Motor neuron (in vitro differentiated cells): ENCODE measurements around the gene ZMIZ1. TPM values are rescaled to one million over a fixed set of nuclear protein-coding genes. Genes with fewer than 3 reads are reported as not detected.

Source experiments
- ATAC-seq, 8 experiments: fragments of 200-7000 bp; cut with Tn5 transposase; replicated peaks in 6 of 8; 2 replicates each; pipeline ENCODE4 v1.8.0; 2021; ENCODE audit warnings: mild to moderate bottlenecking in 8 of 8, moderate library complexity in 8 of 8
- H3K27ac ChIP-seq, 2 donors: fragments of 250-450 bp; sonication (Bioruptor Pico); 2 replicates each; pipeline ENCODE4 v1.9.0; 2021; ENCODE audit warnings: antibody characterized with exemption in 2 of 2, mild to moderate bottlenecking in 2 of 2, moderate library complexity in 1 of 2
- H3K4me1 ChIP-seq, 2 donors: fragments of 250-450 bp; sonication (Bioruptor Pico); replicated peaks in 1 of 2; 2 replicates each; pipeline ENCODE4 v1.6.1; 2021; ENCODE audit warnings: antibody characterized with exemption in 2 of 2, mild to moderate bottlenecking in 2 of 2, moderate library complexity in 1 of 2
- H3K4me3 ChIP-seq, 5 donors: fragments of 250-450 bp; sonication (Bioruptor Pico); 2 replicates each; pipeline ENCODE4 v1.9.0; 2021; ENCODE audit warnings: antibody characterized with exemption in 5 of 5, mild to moderate bottlenecking in 5 of 5, moderate library complexity in 4 of 5
- WGBS, 10 experiments: fragments of 450-650 bp; shearing (Covaris generic); methylation state at CpG; one replicate each; pipeline ENCODE4 v1.0.0; 2022; 5-methylcytosine and 5-hydroxymethylcytosine counted together
- in situ Hi-C, 9 experiments: fragments of 400-800 bp; cut with MboI; loops; one replicate each; pipeline ENCODE4 v1.15.0; 2021; ENCODE audit warnings: low sequenced_read_pairs in 9 of 9, low pct_unique_long_range_greater_than_20kb in 2 of 9; ENCODE audit not compliant: unreplicated experiment in 9 of 9
- total RNA-seq, 8 experiments: library from RNA; unstranded; fragments of 300-600 nt; gene quantifications; 2 replicates each; pipeline versions ENCODE4 v1.2.3 to v1.2.4, GENCODE V29; 2022

ZMIZ1 gene
- total RNA-seq, 8 experiments from 2014 or later: 15.8 to 79.9 (median 50.0) TPM

DNA sequence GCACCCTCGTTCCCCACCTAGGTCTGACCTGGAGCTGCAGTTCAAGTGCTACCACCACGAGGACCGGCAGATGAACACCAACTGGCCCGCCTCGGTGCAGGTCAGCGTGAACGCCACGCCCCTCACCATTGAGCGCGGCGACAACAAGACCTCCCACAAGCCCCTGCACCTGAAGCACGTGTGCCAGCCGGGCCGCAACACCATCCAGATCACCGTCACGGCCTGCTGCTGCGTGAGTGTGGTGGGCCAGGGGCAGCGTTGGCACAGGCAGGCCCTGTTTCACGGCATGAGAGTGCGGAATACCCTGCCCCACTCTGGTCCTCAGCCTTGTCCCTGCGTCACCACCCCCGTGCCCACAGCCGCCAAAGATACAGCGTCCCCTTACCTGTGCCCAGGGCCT is 231.9 kb downstream of the ZMIZ1 start:
- Histone ChIP-seq H3K4me3 (no peak overlapping the region), H3K27ac (no peak overlapping the region), H3K4me1 (peaks cover 0 to 4% of the 10 kb centered on the region in 2 donors)
- no peak for ATAC-seq
- in situ Hi-C loops: no loop called here
- 94 to 100% methylated on average over 5 to 10 of the region's 24 CpGs; no CpG with 5 or more reads in 8 of the 10 experiments for WGBS, 10 experiments

DNA sequence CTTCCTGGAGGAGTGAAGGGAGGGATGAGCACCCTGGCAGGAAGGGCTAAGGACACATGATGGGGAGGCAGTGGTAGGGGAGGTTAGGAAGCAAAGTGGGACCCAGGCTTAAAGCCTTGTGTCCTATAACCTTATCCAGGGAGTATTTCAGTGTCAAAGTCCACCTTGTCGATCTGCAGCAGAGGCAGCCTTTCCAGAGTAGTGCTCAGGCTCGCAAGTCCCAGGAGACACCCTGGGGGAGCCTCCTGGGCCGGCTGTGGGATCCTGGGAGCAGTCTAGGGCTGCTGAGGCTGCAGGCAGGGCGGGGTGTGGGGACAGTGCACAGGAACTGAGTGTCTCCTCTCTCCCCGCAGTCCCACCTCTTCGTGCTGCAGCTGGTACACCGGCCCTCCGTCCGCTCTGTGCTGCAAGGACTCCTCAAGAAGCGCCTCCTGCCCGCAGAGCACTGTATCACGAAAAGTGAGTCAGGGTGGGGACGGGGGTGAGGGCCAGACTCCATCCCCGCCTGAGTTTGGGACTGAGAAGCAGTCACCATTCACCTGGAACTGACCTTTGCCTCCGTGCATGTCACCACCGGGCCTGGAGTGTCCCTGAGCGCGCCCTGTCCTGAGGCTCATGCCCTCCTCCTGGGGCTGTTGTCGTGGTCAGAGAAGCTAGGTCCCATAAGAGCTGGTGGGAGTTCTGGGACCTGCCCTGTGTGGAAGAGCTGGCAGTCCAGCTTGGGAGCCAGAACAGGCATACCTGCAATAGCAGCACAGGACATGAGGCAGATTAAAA is 233.2 kb downstream of the ZMIZ1 start:
- no peak overlapping the region for H3K4me3 ChIP-seq
- peaks cover 0 to 4% of the 10 kb centered on the region in 2 donors for H3K4me1 ChIP-seq
- ATAC-seq: no peak
- H3K27ac ChIP-seq: no peak overlapping the region
- in situ Hi-C loops: no loop called here
- WGBS, 10 experiments: 80 to 100% (median 100%) methylated on average over 1 to 12 of the region's 19 CpGs; no CpG with 5 or more reads in 6 of the 10 experiments

DNA sequence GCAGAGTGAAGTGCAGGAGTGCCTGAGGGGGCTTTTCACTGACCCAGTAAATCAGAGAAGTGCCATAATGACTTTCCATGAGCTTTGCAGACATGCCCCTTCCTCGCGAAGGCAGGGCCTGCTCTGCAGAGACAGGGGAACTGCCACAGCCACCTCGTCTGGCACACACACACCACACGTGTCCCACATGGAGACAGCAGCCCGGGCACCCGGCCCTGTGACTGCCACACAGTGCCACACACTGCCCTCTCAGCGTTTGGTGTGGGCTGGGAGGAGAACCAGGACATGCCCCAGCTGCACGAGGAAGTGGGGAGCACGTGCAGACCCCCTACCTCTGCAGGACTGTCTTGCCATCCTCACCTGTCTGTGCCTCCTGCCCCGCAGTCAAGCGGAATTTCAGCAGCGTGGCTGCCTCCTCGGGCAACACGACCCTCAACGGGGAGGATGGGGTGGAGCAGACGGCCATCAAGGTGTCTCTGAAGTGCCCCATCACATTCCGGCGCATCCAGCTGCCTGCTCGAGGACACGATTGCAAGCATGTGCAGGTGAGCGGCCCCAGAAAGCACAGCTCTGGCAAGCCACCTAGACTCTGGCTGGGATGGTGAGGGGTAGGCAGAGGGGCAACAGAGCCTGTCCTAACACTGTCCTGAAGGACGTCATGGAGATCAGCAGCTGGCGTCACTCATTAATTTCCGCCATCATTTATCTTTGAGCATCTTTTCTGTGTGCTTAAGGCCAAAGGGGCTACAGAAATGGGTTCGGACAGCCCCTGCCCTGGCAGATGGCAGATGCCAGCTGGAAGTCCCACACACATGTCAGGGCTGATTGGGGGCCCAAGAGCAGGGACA is 235.1 kb downstream of the ZMIZ1 start:
- Histone ChIP-seq H3K4me3 (no peak overlapping the region), H3K27ac (no peak overlapping the region), H3K4me1 (no peaks in the 10 kb centered on the region)
- in situ Hi-C loops: no loop called here
- WGBS, 10 experiments: 60 to 100% (median 92%) methylated on average over 1 to 8 of the region's 25 CpGs; no CpG with 5 or more reads in 2 of the 10 experiments
- ATAC-seq: no peak

DNA sequence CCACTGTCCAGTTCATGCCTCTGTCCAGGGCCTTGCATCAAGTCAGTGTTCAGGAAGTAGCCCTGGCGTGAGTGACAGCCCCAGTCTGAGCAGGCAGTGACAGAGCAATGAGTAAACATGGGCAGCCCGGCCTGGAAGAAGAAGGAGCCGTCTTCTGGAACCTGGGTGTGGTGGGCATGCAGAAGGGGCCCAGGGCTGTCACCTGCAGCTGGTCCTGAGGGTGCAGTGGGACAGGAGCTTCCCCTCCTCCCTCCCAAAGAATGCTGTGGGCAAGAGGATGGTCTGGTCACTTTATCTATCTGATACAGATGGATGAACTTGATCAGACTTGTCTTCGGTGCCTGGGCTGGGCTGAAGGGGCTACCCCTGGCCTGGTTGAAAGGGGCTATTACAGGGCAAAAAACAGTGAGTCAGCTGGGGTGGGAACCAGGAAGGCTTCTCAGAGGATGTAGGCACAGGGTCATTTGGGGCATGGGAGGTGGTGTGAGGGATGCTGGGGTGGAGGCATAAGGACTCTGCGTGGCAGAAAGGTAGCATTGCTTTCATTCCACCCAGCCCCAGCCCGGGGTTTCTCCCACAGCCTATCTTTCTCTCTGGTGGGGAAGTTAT is 235.8 kb downstream of the ZMIZ1 start:
- in situ Hi-C loops: no loop called here
- 17 to 100% (median 84%) methylated on average over 1 to 3 of the region's 6 CpGs; no CpG with 5 or more reads in 4 of the 10 experiments for WGBS, 10 experiments
- Histone ChIP-seq H3K27ac (no peak overlapping the region), H3K4me1 (no peaks in the 10 kb centered on the region), H3K4me3 (no peak overlapping the region)
- no peak for ATAC-seq

DNA sequence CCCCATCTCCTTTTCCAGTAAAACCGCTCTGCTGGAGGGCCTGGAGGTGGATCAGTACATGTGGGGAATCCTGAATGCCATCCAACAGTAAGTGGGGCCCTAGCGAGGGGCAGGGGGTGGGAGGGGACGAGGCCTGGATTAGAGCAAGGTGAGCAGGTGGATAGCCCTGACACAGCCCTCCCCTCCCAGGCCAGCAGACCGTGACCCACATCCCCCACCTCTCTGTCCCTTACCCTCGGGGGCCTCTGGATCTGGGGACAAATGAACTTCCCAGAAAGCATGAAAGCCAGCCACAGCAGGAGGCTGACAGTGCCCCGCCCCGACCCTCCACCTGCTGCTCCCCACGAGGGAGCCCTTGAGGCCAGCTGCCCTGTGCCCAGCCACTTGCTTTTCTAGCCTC is 236.7 kb downstream of the ZMIZ1 start:
- Histone ChIP-seq H3K4me3 (no peak overlapping the region), H3K4me1 (no peaks in the 10 kb centered on the region), H3K27ac (no peak overlapping the region)
- in situ Hi-C loops: no loop called here
- WGBS, 10 experiments: 60% methylated on average over 1 of the region's 8 CpGs; no CpG with 5 or more reads in 9 of the 10 experiments
- ATAC-seq: no peak

DNA sequence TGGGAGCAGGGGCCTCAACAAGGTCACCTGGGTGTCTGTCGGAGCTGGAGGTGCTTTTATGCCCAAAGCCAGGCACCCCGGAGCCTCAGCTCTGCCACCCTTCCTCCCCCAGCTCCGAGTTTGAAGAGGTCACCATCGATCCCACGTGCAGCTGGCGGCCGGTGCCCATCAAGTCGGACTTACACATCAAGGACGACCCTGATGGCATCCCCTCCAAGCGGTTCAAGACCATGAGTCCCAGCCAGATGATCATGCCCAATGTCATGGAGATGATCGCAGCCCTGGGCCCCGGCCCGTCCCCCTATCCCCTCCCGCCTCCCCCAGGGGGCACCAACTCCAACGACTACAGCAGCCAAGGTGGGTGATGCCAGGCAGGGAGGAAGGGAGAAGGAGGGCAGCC is 237.2 kb downstream of the ZMIZ1 start:
- H3K27ac ChIP-seq: no peak overlapping the region
- no peak overlapping the region for H3K4me3 ChIP-seq
- WGBS, 10 experiments: 90% methylated on average over 2 of the region's 15 CpGs; no CpG with 5 or more reads in 9 of the 10 experiments
- in situ Hi-C loops: no loop called here
- no peak for ATAC-seq
- no peaks in the 10 kb centered on the region for H3K4me1 ChIP-seq

DNA sequence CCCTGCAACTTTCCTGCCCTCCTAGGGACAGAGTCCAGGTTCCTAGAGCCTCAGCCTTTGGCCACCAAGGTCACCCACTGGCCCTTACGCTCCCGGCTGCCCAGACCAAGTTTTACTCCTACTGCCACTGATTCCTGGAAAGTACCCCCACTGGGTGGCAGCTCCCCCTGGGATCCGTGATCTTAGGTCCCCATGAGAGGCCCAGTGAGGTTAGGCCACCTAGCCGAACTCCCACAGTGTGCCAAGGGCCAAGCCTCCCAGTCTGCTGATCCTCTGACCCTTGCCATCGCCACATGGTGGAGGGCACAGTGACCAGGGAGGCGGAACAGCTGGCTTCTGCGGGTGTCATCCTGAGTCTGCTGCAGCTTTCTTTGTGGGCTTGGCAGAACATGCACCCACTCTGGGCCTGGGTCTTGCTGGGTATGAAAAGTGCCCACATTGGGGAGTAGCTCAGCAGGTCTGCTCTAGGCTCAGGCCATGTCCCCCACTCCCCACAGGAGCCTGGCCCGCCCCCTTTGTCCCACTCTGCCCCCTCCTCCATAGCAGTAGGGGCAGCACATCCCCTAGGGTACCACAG is 238.0 kb downstream of the ZMIZ1 start:
- Histone ChIP-seq H3K27ac (no peak overlapping the region), H3K4me3 (no peak overlapping the region), H3K4me1 (no peaks in the 10 kb centered on the region)
- ATAC-seq: no peak
- WGBS, 10 experiments: 20 to 100% (median 83%) methylated on average over 1 to 4 of the region's 8 CpGs; no CpG with 5 or more reads in 5 of the 10 experiments
- in situ Hi-C loops: no loop called here

DNA sequence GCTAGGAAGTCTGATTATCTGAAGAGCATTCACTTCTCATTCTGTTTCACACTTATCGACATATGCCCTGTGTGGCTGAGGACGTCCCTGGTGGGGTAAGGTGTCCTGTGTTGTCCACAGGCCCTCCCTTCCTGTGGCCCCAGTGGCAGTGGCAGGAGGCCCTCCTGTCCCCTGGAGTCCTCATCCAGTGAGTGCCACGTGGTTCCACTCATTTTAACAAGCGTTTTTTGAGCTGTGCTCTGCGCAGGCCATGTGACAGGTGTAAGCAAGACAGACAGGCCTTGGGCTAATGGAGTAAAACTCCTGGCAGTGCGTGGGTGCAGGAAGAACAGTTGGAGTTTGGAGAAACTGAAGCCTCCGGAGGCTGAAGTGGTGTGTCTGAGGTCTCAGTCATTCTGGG is 239.2 kb downstream of the ZMIZ1 start:
- no peak for ATAC-seq
- H3K4me3 ChIP-seq: no peak overlapping the region
- in situ Hi-C loops: no loop called here
- peaks cover 0 to 3% of the 10 kb centered on the region in 2 donors for H3K4me1 ChIP-seq
- H3K27ac ChIP-seq: no peak overlapping the region
- WGBS, 10 experiments: 60 to 100% (median 93%) methylated on average over 1 to 6 of the region's 7 CpGs; no CpG with 5 or more reads in 4 of the 10 experiments

DNA sequence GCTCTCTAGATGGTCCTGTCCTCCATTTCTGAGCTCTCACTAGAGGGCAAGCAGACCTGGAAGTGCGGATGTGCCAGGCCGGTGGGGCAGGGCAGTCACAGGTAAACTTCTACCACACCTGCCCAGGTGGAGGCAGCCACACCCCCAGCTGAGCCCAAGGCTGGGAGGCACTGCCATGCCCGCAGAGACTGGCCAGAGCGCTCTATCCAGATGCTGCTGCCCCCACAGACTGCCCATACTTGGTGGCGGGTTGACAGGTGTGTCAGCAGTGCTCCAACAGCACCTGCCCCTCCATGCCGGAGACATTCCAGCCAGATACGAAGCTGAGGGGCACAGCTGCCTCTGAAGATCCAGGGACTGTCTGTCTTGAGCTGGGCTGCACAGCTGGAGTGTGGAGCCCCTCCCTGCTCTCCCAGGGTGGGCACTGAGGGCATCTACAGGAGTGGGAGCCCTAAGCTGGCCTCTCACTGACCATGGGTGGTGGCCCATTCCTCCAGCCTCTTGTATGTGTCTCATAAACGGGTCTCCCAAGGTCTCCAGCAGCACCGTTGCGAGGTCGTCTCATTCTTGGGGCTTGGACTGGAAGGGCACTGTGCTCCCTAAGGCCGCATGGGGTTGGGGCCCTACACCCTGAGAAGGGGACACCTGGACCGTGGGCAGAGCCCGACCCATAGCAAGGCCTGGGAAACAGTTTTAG is 240.4 kb downstream of the ZMIZ1 start:
- 68 to 100% (median 95%) methylated on average over 1 to 12 of the region's 14 CpGs; no CpG with 5 or more reads in 4 of the 10 experiments for WGBS, 10 experiments
- in situ Hi-C loops: no loop called here
- Histone ChIP-seq H3K4me1 (peaks cover 0 to 3% of the 10 kb centered on the region in 2 donors), H3K27ac (no peak overlapping the region), H3K4me3 (no peak overlapping the region)
- ATAC-seq: no peak

DNA sequence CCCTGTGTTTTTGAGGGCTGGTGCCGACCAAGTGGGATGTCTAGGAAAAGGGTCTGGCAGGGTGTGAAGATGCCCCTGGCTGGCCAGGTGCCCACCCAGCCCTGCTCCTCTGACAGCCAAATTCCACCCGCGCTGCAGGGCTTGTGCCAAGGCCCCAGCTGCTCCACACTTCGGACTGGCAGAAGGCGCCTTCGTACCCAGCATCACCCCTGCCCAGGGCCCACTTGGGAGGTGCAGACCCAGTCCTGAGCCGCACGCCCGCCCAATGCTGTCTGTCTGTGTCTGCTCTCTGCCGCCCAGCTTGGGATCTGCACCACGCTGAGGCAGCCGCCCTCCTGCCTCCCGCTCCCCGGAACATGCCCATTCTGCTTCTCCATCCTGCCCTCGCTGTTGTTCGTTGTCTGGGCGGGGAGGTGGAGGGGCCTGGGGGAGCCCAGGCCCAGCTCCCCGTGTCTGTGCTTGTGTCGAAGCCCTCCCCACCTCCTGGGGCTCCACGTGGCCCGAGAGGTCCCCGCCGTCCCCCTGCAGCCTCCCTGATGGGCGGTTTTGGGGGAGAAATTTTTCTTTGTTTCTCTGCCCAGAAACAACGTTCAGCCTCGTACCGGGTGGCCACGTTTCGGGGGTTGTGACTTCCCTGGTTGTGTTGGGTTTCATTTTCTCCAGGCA is 241.6 kb downstream of the ZMIZ1 start:
- Histone ChIP-seq H3K4me1 (peaks cover 0 to 3% of the 10 kb centered on the region in 2 donors), H3K4me3 (no peak overlapping the region), H3K27ac (peak overlapping the region in 1 of 2 donors; percentile 61)
- 75 to 94% (median 90%) methylated on average over 2 to 5 of the region's 29 CpGs; no CpG with 5 or more reads in 7 of the 10 experiments for WGBS, 10 experiments
- in situ Hi-C loops: no loop called here
- no peak for ATAC-seq

DNA sequence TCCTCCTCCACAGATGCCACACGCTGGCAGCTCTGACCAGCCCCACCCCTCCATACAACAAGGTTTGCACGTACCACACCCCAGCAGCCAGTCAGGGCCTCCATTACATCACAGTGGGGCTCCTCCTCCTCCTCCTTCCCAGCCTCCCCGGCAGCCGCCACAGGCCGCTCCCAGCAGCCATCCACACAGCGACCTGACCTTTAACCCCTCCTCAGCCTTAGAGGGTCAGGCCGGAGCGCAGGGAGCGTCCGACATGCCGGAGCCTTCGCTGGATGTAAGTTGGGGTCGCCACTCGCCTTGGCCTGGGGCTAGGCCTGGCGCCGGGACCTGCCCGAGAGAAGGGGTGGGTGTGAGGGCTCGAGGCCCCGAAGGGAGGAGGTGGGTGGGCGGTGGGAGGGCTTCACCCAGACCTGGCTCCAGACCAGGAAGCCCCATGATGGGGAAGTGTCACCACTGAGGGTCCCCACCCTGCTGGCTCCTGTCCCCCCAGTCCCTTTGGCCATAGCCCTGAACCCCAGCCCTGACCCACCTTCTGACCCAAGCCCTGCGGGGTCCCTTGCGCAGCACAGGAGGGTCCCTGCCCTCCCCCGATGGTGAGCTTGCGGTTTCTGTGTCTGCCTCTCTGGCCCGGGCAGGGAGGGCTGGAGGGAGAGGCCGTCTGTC is 242.3 kb downstream of the ZMIZ1 start:
- H3K4me3 ChIP-seq: no peak overlapping the region
- H3K27ac ChIP-seq: peak overlapping the region in 1 of 2 donors; percentile 61
- ATAC-seq: peak; percentile 2 to 67 (median 31)
- in situ Hi-C loops: no loop called here
- 100% methylated on average over 1 of the region's 26 CpGs; no CpG with 5 or more reads in 9 of the 10 experiments for WGBS, 10 experiments
- H3K4me1 ChIP-seq: peaks cover 0 to 3% of the 10 kb centered on the region in 2 donors
